OCI-LY1 (cell line): ENCODE results near the gene UBA52.

ENCODE experiments used
- H2AFZ ChIP-seq: fragments of 200-600 bp; sonication (generic), shearing (Covaris generic); 2 replicates; pipeline ENCODE4 v1.6.0; 2014; ENCODE audit warnings: antibody characterized with exemption, mild to moderate bottlenecking, low read length
- H3F3A ChIP-seq: fragments of 200-600 bp; sonication (generic), shearing (Covaris generic); 2 replicates; pipeline ENCODE4 v1.6.0; 2014; ENCODE audit warnings: mild to moderate bottlenecking, antibody characterized with exemption, low read length, moderate library complexity; ENCODE audit not compliant: insufficient read depth
- H3K27ac ChIP-seq: fragments of 200-600 bp; sonication (generic); 2 replicates; pipeline ENCODE4 v1.5.1; 2014; ENCODE audit warnings: low read length, mixed run types, mild to moderate bottlenecking, low read depth; ENCODE audit not compliant: poor library complexity, severe bottlenecking
- H3K27me3 ChIP-seq: fragments of 200-600 bp; sonication (generic); 2 replicates; pipeline ENCODE4 v1.6.0; 2014; ENCODE audit warnings: antibody characterized with exemption, mild to moderate bottlenecking, low read length, moderate library complexity; ENCODE audit not compliant: insufficient read depth
- H3K36me3 ChIP-seq: fragments of 200-600 bp; sonication (generic); 2 replicates; pipeline ENCODE4 v1.6.1; 2014; ENCODE audit warnings: mild to moderate bottlenecking, antibody characterized with exemption, low read length, moderate library complexity, mixed read lengths; ENCODE audit not compliant: insufficient read depth
- H3K4me1 ChIP-seq: fragments of 200-600 bp; sonication (generic); 2 replicates; pipeline ENCODE4 v1.5.1; 2014; ENCODE audit warnings: mild to moderate bottlenecking, low read length, moderate library complexity; ENCODE audit not compliant: insufficient read depth, severe bottlenecking
- H3K4me2 ChIP-seq: fragments of 200-600 bp; sonication (generic), shearing (Covaris generic); 2 replicates; pipeline ENCODE4 v1.6.1; 2014; ENCODE audit warnings: low read length
- H3K4me3 ChIP-seq: fragments of 200-600 bp; sonication (generic); 2 replicates; pipeline ENCODE4 v1.5.1; 2014; ENCODE audit warnings: low read length, low read depth, mild to moderate bottlenecking, mixed read lengths; ENCODE audit not compliant: poor library complexity, severe bottlenecking
- H3K79me2 ChIP-seq: fragments of 200-600 bp; shearing (Covaris generic); 2 replicates; pipeline ENCODE4 v1.6.1; 2016; ENCODE audit warnings: mixed run types, low read length, mixed read lengths; ENCODE audit not compliant: insufficient read depth
- H3K9ac ChIP-seq: fragments of 200-600 bp; sonication (generic), shearing (Covaris generic); 2 replicates; pipeline ENCODE4 v1.6.1; 2014; ENCODE audit warnings: mild to moderate bottlenecking, low read length, mixed read lengths
- H3K9me2 ChIP-seq: fragments of 200-600 bp; sonication (generic), shearing (Covaris generic); 2 replicates; pipeline ENCODE4 v1.6.1; 2014; ENCODE audit warnings: low read depth, mild to moderate bottlenecking, low read length, mixed read lengths
- H3K9me3 ChIP-seq: fragments of 200-600 bp; shearing (Covaris generic); 2 replicates; pipeline ENCODE4 v1.6.1; 2014; ENCODE audit warnings: low read length, mixed read lengths
- H4K20me1 ChIP-seq: fragments of 200-600 bp; sonication (generic), shearing (Covaris generic); 2 replicates; pipeline ENCODE4 v1.6.0; 2016; ENCODE audit warnings: mild to moderate bottlenecking, low read length; ENCODE audit not compliant: insufficient read depth
- CTCF ChIP-seq: fragments of 200-600 bp; sonication (generic), shearing (Covaris generic); IDR thresholded peaks from 2 replicates; pipeline ENCODE4 v1.5.1; 2017; ENCODE audit warnings: mild to moderate bottlenecking, antibody characterized with exemption, low read length, moderate library complexity, mixed read lengths
- EZH2 ChIP-seq: fragments of 200-600 bp; sonication (generic), shearing (Covaris generic); IDR thresholded peaks from 2 replicates; pipeline ENCODE4 v1.8.0; 2017; ENCODE audit warnings: borderline replicate concordance, mixed run types, mild to moderate bottlenecking, antibody characterized with exemption, low read length, moderate library complexity, mixed read lengths

Gene UBA52

GRCh38 chr19:18566953-18567352, 4.7 kb upstream of the UBA52 start:
- TF ChIP-seq EZH2 = no peak
- TF ChIP-seq CTCF = no peak
- H3K4me3 ChIP-seq = no peak overlapping the region
- no peak overlapping the region for H3K27ac ChIP-seq
- no peak overlapping the region for H3K4me2 ChIP-seq
- H3F3A ChIP-seq = no peaks in the 10 kb centered on the region
- no peaks in the 10 kb centered on the region for H3K9me3 ChIP-seq
- no peak overlapping the region for H2AFZ ChIP-seq
- no peak overlapping the region for H3K9ac ChIP-seq
- no peaks in the 10 kb centered on the region for H4K20me1 ChIP-seq
- H3K9me2 ChIP-seq = no peaks in the 10 kb centered on the region
- no peaks in the 10 kb centered on the region for H3K27me3 ChIP-seq
- peaks cover under 1% of the 10 kb centered on the region; the same call in 1 of the 2 replicates for H3K79me2 ChIP-seq
- peaks cover 7% of the 10 kb centered on the region for H3K4me1 ChIP-seq
- H3K36me3 ChIP-seq = peaks cover 75% of the 10 kb centered on the region

- H3K27me3 ChIP-seq = no peaks in the 10 kb centered on the region
- no peak overlapping the region for H2AFZ ChIP-seq
- H3K9me2 ChIP-seq = no peaks in the 10 kb centered on the region
- no peaks in the 10 kb centered on the region for H3F3A ChIP-seq
- H3K4me1 ChIP-seq = peaks cover 17% of the 10 kb centered on the region
- no peak overlapping the region for H3K4me2 ChIP-seq
- H4K20me1 ChIP-seq = no peaks in the 10 kb centered on the region; the same call in 1 of the 2 replicates
- H3K9ac ChIP-seq = no peak overlapping the region
- TF ChIP-seq CTCF (no peak), EZH2 (no peak)
- H3K9me3 ChIP-seq = no peaks in the 10 kb centered on the region
- H3K27ac ChIP-seq = no peak overlapping the region
- H3K36me3 ChIP-seq = peaks cover 69% of the 10 kb centered on the region
- H3K79me2 ChIP-seq = peaks cover 10% of the 10 kb centered on the region
- no peak overlapping the region for H3K4me3 ChIP-seq
Measured at GRCh38 chr19:18568367-18568766, 3.3 kb upstream of the UBA52 start.

GRCh38 chr19:18574691-18575291, 3.1 kb downstream of the UBA52 start:
- Histone ChIP-seq H3K9ac (no peak overlapping the region), H3F3A (no peaks in the 10 kb centered on the region), H3K4me2 (no peak overlapping the region), H2AFZ (no peak overlapping the region), H3K27me3 (no peaks in the 10 kb centered on the region), H3K79me2 (peaks cover 10% of the 10 kb centered on the region), H3K4me3 (no peak overlapping the region), H4K20me1 (no peaks in the 10 kb centered on the region; the same call in 1 of the 2 replicates), H3K27ac (no peak overlapping the region), H3K9me2 (no peaks in the 10 kb centered on the region), H3K9me3 (no peaks in the 10 kb centered on the region), H3K4me1 (peaks cover 20% of the 10 kb centered on the region), H3K36me3 (peaks cover 63% of the 10 kb centered on the region)
- TF ChIP-seq EZH2 (no peak), CTCF (no peak)
